Upper lobe of right lung (tissue), 1 donor: ENCODE measurements around the gene TOMM22. TPM values are rescaled to one million over a fixed set of nuclear protein-coding genes. Genes with fewer than 3 reads are reported as not detected.

Source experiments
- ATAC-seq: fragments of 200-7000 bp; cut with Tn5 transposase; one replicate; pipeline ENCODE4 v1.9.1; 2020; ENCODE audit warnings: mild to moderate bottlenecking, moderate library complexity
- DNase-seq: peaks from one replicate; pipeline ENCODE4 v3.0.0-alpha.2; 2020
- H3K27ac ChIP-seq: fragments of 200-600 bp; one replicate; pipeline ENCODE4 v1.8.0; 2022
- H3K27me3 ChIP-seq: fragments of 200-600 bp; one replicate; pipeline ENCODE4 v1.8.0; 2022; ENCODE audit warnings: mild to moderate bottlenecking
- H3K36me3 ChIP-seq: fragments of 200-600 bp; one replicate; pipeline ENCODE4 v1.8.0; 2022
- H3K4me1 ChIP-seq: fragments of 200-600 bp; one replicate; pipeline ENCODE4 v1.8.0; 2022
- H3K4me3 ChIP-seq: fragments of 200-600 bp; one replicate; pipeline ENCODE4 v1.8.0; 2022; ENCODE audit warnings: mild to moderate bottlenecking
- H3K9me3 ChIP-seq: fragments of 200-600 bp; one replicate; pipeline ENCODE4 v1.8.0; 2022
- intact Hi-C: fragments of 100-400 bp; cut with DNase I; formaldehyde crosslinking; loops from one replicate; pipeline ENCODE4 v1.11.0; 2022
- total RNA-seq: library from RNA; stranded (reverse); fragmentation: NEBNext Ultra II Directional; extraction: Animal tissue kit (Norgen Biotek cat#: 25700); gene quantifications from one replicate; pipeline ENCODE4 v1.2.1, GENCODE V29; 2021
- TF ChIP-seq, protein P1 (sequence below): fragments of 200-600 bp; IDR thresholded peaks from one replicate; pipeline ENCODE4 v1.8.0; 2022; ENCODE audit warnings: antibody characterized with exemption
- donor health status: DM: no; HTN: yes; CAD: no; lungs with severe emphysema.

Gene TOMM22
- total RNA-seq, 1 donor from 2014 or later, result 51.6 TPM

- Histone ChIP-seq H3K27me3 (no peaks in the 10 kb centered on the region), H3K9me3 (no peaks in the 10 kb centered on the region), H3K4me3 (no peak overlapping the region), H3K27ac (no peak overlapping the region), H3K36me3 (peaks cover 40% of the 10 kb centered on the region), H3K4me1 (peaks cover 14% of the 10 kb centered on the region)
- DNase-seq (no peak), ATAC-seq (no peak)
- TF ChIP-seq, protein P1, sequence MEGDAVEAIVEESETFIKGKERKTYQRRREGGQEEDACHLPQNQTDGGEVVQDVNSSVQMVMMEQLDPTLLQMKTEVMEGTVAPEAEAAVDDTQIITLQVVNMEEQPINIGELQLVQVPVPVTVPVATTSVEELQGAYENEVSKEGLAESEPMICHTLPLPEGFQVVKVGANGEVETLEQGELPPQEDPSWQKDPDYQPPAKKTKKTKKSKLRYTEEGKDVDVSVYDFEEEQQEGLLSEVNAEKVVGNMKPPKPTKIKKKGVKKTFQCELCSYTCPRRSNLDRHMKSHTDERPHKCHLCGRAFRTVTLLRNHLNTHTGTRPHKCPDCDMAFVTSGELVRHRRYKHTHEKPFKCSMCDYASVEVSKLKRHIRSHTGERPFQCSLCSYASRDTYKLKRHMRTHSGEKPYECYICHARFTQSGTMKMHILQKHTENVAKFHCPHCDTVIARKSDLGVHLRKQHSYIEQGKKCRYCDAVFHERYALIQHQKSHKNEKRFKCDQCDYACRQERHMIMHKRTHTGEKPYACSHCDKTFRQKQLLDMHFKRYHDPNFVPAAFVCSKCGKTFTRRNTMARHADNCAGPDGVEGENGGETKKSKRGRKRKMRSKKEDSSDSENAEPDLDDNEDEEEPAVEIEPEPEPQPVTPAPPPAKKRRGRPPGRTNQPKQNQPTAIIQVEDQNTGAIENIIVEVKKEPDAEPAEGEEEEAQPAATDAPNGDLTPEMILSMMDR, result no peak
- intact Hi-C loops, result no loop called here
Measured at GRCh38 chr22:38716826-38717225, 35.1 kb downstream of the TOMM22 start.

GRCh38 chr22:38717244-38717643 is 35.5 kb downstream of the TOMM22 start:
- no peak overlapping the region for H3K27ac ChIP-seq
- H3K4me1 ChIP-seq, result peaks cover 14% of the 10 kb centered on the region
- ATAC-seq, result no peak
- no peaks in the 10 kb centered on the region for H3K27me3 ChIP-seq
- H3K36me3 ChIP-seq, result peaks cover 44% of the 10 kb centered on the region
- no peak for DNase-seq
- TF ChIP-seq, protein P1, result no peak
- H3K9me3 ChIP-seq, result no peaks in the 10 kb centered on the region
- intact Hi-C loops, result no loop called here
- no peak overlapping the region for H3K4me3 ChIP-seq

DNA sequence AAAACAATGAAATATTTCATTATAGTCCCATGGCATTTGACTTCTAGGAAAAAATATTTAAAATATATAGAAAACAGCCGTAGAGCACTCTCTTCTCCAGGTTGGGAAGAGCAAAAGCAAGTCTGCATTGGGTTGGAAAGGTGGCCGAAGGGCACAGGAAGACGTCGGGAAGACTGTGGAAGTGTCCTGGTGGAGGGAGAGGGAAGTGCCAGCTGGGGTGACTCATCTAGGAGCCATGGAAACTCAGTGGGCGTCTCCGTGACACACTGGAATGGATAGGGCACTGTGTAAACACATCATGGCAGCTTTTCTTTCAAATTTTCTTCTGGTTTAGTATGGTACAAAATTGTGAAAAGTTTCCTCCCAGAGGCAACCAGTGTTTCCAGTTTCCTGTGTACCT is 36.7 kb downstream of the TOMM22 start:
- peak; percentile 95 for ATAC-seq
- no peak overlapping the region for H3K4me3 ChIP-seq
- H3K27me3 ChIP-seq, result no peaks in the 10 kb centered on the region
- peak; percentile 77 for DNase-seq
- TF ChIP-seq, protein P1, result peak; percentile 59
- H3K27ac ChIP-seq, result no peak overlapping the region
- peaks cover 56% of the 10 kb centered on the region for H3K36me3 ChIP-seq
- intact Hi-C loops, result no loop called here
- no peaks in the 10 kb centered on the region for H3K9me3 ChIP-seq
- H3K4me1 ChIP-seq, result peaks cover 14% of the 10 kb centered on the region

DNA sequence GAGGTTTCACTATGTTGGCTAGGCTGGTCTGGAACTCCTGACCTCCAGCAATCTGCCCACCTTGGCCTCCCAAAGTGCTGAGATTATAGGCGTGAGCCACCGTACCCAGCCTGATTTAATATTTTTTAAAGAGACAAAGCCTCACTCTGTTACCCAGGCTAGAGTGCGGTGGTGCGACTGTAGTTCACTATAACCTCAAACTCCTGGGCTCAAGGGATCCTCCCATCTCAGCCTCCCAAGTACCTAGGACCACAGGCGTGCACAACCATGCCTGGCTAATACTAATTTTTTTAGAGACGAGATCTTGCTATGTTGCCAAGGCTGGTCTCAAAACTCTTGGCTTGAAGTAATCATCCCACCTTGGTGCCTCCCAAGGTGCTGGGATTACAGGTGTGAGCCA is 37.4 kb downstream of the TOMM22 start:
- ATAC-seq (no peak), DNase-seq (no peak)
- Histone ChIP-seq H3K4me3 (no peak overlapping the region), H3K27ac (peak overlapping the region; percentile 19), H3K9me3 (no peaks in the 10 kb centered on the region), H3K4me1 (peaks cover 6% of the 10 kb centered on the region), H3K36me3 (peaks cover 64% of the 10 kb centered on the region), H3K27me3 (no peaks in the 10 kb centered on the region)
- TF ChIP-seq, protein P1, result no peak
- intact Hi-C loops, result no loop called here

GRCh38 chr22:38720350-38720749 is 38.6 kb downstream of the TOMM22 start:
- H3K36me3 ChIP-seq, result peaks cover 75% of the 10 kb centered on the region
- no peaks in the 10 kb centered on the region for H3K9me3 ChIP-seq
- intact Hi-C loops, result no loop called here

More at GRCh38 chr22:38720350-38720749, 38.6 kb downstream of the TOMM22 start:
- TF ChIP-seq, protein P1, result no peak
- DNase-seq (no peak), ATAC-seq (no peak)
- Histone ChIP-seq H3K4me1 (no peaks in the 10 kb centered on the region), H3K27ac (no peak overlapping the region), H3K4me3 (no peak overlapping the region), H3K27me3 (no peaks in the 10 kb centered on the region)
